ENCODE data around the gene MPG. TPM values are rescaled to one million over a fixed set of nuclear protein-coding genes. Genes with fewer than 3 reads are reported as not detected.

The MPG gene
- total RNA-seq, 1 donor from 2014 or later, result 91.1 TPM

DNA sequence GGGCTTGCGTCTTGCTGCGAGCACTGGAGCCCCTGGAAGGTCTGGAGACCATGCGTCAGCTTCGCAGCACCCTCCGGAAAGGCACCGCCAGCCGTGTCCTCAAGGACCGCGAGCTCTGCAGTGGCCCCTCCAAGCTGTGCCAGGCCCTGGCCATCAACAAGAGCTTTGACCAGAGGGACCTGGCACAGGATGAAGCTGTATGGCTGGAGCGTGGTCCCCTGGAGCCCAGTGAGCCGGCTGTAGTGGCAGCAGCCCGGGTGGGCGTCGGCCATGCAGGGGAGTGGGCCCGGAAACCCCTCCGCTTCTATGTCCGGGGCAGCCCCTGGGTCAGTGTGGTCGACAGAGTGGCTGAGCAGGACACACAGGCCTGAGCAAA, 7.4 kb downstream of the MPG start:
- no peak for FAIRE-seq
- Histone ChIP-seq H3K36me3 (ENCODE audit: control insufficient read depth, insufficient read depth, low read length) (peaks cover 31% of the 10 kb centered on the region), H3K27me3 (ENCODE audit: control insufficient read depth, insufficient read depth, low read length) (no peaks in the 10 kb centered on the region), H3K4me3 (ENCODE audit: low read depth, low read length) (no peak overlapping the region)
- no peak for DNase-seq (ENCODE audit: low read depth)
- TF ChIP-seq, protein P1, sequence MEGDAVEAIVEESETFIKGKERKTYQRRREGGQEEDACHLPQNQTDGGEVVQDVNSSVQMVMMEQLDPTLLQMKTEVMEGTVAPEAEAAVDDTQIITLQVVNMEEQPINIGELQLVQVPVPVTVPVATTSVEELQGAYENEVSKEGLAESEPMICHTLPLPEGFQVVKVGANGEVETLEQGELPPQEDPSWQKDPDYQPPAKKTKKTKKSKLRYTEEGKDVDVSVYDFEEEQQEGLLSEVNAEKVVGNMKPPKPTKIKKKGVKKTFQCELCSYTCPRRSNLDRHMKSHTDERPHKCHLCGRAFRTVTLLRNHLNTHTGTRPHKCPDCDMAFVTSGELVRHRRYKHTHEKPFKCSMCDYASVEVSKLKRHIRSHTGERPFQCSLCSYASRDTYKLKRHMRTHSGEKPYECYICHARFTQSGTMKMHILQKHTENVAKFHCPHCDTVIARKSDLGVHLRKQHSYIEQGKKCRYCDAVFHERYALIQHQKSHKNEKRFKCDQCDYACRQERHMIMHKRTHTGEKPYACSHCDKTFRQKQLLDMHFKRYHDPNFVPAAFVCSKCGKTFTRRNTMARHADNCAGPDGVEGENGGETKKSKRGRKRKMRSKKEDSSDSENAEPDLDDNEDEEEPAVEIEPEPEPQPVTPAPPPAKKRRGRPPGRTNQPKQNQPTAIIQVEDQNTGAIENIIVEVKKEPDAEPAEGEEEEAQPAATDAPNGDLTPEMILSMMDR (IDR thresholded peaks at IDR 0.05; ENCODE audit: insufficient read depth, low read length, severe bottlenecking), result no peak

DNA sequence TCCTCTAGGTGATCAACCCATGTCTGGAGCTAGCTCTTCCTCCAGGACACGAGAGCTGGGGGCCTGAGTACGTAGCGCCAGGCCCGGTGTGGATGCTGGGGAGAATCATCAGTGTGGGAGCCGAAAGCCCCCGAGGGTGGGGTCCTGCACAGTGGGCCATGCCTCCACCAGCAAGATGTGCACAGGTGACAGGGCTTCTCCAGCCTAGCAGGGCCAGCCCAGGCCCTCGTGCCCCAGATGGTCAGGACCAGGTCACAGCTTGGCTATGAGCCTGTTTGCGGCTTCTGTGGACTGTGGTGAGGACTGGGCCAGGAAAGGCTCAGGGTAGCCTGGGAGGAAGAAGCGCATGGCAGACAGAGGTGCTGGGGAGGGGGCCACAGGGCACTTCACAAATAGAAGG, 7.8 kb downstream of the MPG start:
- no peaks in the 10 kb centered on the region for H3K27me3 ChIP-seq (ENCODE audit: control insufficient read depth, insufficient read depth, low read length)
- TF ChIP-seq, protein P1 (IDR thresholded peaks at IDR 0.05; ENCODE audit: insufficient read depth, low read length, severe bottlenecking), result no peak
- H3K36me3 ChIP-seq (ENCODE audit: control insufficient read depth, insufficient read depth, low read length), result peaks cover 31% of the 10 kb centered on the region
- DNase-seq (ENCODE audit: low read depth) (no peak), FAIRE-seq (peak; percentile 50)
- no peak overlapping the region for H3K4me3 ChIP-seq (ENCODE audit: low read depth, low read length)

DNA sequence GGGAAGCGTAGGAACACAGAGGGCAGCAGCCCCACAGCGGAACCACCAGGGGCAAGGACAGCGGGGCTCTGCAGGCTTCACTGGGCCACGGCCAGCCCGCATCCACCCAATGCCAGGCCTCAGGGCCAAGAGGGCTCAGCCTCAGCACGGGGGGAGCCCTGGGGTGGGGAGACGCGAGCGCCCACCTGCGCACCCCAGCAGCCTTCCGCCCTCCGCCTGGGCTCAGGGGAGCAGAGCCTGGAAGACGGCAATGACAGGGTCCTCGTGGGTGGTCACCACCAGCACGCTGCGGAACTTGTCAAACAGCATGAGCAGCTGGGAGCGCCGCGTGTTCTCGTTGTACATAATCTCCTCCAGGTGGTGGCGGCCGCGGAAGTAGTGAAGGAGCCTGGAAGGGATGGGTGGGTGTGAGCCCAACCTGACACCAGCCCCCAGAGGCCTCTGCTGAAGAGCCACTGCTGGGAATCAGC, 8.5 kb downstream of the MPG start:
- Histone ChIP-seq H3K27me3 (ENCODE audit: control insufficient read depth, insufficient read depth, low read length) (no peaks in the 10 kb centered on the region), H3K36me3 (ENCODE audit: control insufficient read depth, insufficient read depth, low read length) (peaks cover 31% of the 10 kb centered on the region), H3K4me3 (ENCODE audit: low read depth, low read length) (no peak overlapping the region)
- TF ChIP-seq, protein P1 (IDR thresholded peaks at IDR 0.05; ENCODE audit: insufficient read depth, low read length, severe bottlenecking), result no peak
- no peak for DNase-seq (ENCODE audit: low read depth)
- no peak for FAIRE-seq

DNA sequence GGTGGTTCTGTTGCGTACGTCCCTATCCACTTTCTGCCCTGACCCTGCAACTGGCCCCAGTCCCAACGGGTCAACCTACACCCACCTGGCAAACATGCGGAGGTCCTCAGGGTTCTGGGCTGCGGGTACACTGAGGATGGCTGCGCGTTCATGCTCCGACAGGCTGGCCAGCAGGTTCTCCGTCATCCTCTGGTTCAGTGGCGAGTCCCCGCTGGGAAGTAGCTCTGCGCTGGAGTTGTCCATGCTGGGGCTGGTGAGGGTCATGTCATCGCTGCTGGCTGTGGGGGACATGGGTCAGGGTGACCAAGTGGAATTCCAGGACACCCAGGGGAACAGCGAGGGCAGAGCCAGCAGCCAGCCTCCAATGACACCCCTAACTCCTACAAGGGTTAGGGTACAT, 10.6 kb downstream of the MPG start:
- TF ChIP-seq, protein P1 (IDR thresholded peaks at IDR 0.05; ENCODE audit: insufficient read depth, low read length, severe bottlenecking), result no peak
- FAIRE-seq (no peak), DNase-seq (ENCODE audit: low read depth) (no peak)
- no peak overlapping the region for H3K4me3 ChIP-seq (ENCODE audit: low read depth, low read length)
- H3K36me3 ChIP-seq (ENCODE audit: control insufficient read depth, insufficient read depth, low read length), result peaks cover 40% of the 10 kb centered on the region
- H3K27me3 ChIP-seq (ENCODE audit: control insufficient read depth, insufficient read depth, low read length), result no peaks in the 10 kb centered on the region

DNA sequence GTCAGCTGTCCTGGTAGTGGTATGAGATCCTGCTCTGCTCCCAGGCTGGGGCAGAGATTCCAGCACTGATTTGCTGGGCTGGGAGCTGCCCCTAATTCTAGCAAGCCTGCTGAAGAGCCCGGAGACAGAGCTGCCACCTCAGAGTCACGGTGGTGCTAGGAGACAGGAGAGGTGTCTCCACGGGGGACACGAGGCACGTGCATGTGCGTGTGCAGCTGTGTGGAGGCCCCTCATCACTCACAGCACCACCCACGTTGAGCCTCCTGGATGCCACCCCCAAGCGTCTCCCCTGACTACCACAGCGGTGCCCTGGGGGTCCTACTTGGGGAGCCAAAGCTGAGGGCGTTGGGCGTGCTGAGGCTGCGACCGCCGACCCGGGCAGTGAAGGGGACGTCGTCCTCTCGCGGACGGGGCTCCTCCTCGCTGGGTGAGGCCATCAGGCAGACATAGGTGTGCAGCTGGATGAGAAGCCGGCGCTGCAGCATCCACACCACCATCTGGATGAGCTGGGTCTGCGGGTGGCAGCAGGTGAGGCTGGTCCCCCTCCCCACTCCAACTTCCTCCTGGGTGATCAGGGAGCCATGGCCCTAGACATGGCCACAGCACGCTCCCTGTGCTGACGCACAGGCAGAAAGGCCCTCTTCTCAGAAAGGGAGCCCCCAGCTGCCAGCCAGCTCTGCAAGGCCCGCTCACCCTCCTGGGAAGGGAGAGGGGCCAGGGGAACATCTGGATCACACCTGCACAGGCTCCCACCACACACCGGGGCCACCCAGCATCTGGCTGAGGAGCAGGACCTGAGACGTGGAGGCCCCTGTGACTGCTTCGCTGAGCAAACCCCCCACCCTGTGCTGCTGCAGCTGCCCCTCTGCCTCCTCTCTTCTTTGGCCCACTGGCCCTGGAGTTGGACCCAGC, 11.6 kb downstream of the MPG start:
- FAIRE-seq, result peak; percentile 18

More for the DNA sequence above, 11.6 kb downstream of the MPG start:
- Histone ChIP-seq H3K4me3 (ENCODE audit: low read depth, low read length) (no peak overlapping the region), H3K36me3 (ENCODE audit: control insufficient read depth, insufficient read depth, low read length) (peaks cover 38% of the 10 kb centered on the region), H3K27me3 (ENCODE audit: control insufficient read depth, insufficient read depth, low read length) (no peaks in the 10 kb centered on the region)
- DNase-seq (ENCODE audit: low read depth), result no peak
- TF ChIP-seq, protein P1 (IDR thresholded peaks at IDR 0.05; ENCODE audit: insufficient read depth, low read length, severe bottlenecking), result no peak

Data from bronchial epithelial cell (primary cell).